Gastrocnemius medialis (tissue), 4 donors: Measurements from ENCODE around the gene TMEM117. TPM values are rescaled to one million over a fixed set of nuclear protein-coding genes. Genes with fewer than 3 reads are reported as not detected.
"Not testable (repeated sequence)": the region's sequence is repeated elsewhere in the genome, so short reads cannot be mapped to it uniquely, and the experiment has no call there.

Source experiments
- ATAC-seq, 2 donors: fragments of 150-250 bp; one replicate each; pipeline ENCODE4 v1.9.1; 2016
- DNase-seq, 2 donors: peaks; one replicate each; pipeline ENCODE4 v3.0.0-alpha.2; 2019
- H3K27ac ChIP-seq, 4 donors: fragments of 200-600 bp; sonication (generic); 1 replicate in 1 of 4; 2 replicates in 3 of 4; pipeline ENCODE4 v1.5.1; 2016 to 2018; ENCODE audit warnings: mild to moderate bottlenecking in 2 of 4, moderate library complexity in 1 of 4
- H3K27me3 ChIP-seq, 3 donors: fragments of 200-600 bp; sonication (generic) in 2 of 3; 1 replicate in 1 of 3; 2 replicates in 2 of 3; pipeline versions ENCODE4 v1.5.1 to v1.6.0; 2016 to 2019; ENCODE audit warnings: mild to moderate bottlenecking in 1 of 3, moderate library complexity in 1 of 3
- H3K36me3 ChIP-seq, 2 donors: fragments of 200-600 bp; sonication (generic) in 1 of 2; one replicate each; pipeline ENCODE4 v1.5.1; 2017 to 2018
- H3K4me1 ChIP-seq, 2 donors: fragments of 200-600 bp; sonication (generic) in 1 of 2; one replicate each; pipeline ENCODE4 v1.5.1; 2016 to 2017; ENCODE audit warnings: mild to moderate bottlenecking in 2 of 2
- H3K4me3 ChIP-seq, 4 donors: fragments of 200-600 bp; sonication (generic) in 3 of 4; 1 replicate in 1 of 4; 2 replicates in 3 of 4; pipeline ENCODE4 v1.5.1; 2016 to 2019; ENCODE audit warnings: mild to moderate bottlenecking in 2 of 4
- H3K9me3 ChIP-seq, 3 donors: fragments of 200-600 bp; sonication (generic) in 2 of 3; 1 replicate in 1 of 3; 2 replicates in 2 of 3; pipeline ENCODE4 v1.5.1; 2016 to 2019
- POLR2A ChIP-seq, 2 donors: fragments of 450-650 bp; IDR thresholded peaks; one replicate each; pipeline ENCODE4 v1.6.1; 2017; ENCODE audit warnings: antibody characterized with exemption in 2 of 2, mild to moderate bottlenecking in 2 of 2, moderate library complexity in 2 of 2
- in situ Hi-C, 4 donors: fragments of 200-750 bp; cut with MboI; loops; one replicate each; pipeline versions ENCODE4 v1.15.0 to v1.8.0; 2017; ENCODE audit warnings: low sequenced_read_pairs in 4 of 4
- intact Hi-C: fragments of 100-400 bp; cut with DNase I; formaldehyde crosslinking; loops from one replicate; pipeline ENCODE4 v1.15.1; 2023; ENCODE audit warnings: low total_unique reads
- total RNA-seq, 4 donors: library from RNA; depleted of rRNA; stranded (reverse); fragments of >200 nt; gene quantifications; one replicate each; pipeline versions ENCODE4 v1.1.0 to v1.2.3, GENCODE V29; 2016
- TF ChIP-seq, protein P1 (sequence below), 5 experiments: fragments of 450-650 bp in 3 of 5; fragments of 200-600 bp in 2 of 5; sonication (generic) in 2 of 5; IDR thresholded peaks in 4 of 5; conservative IDR thresholded peaks in 1 of 5; 1 replicate in 4 of 5; 2 replicates in 1 of 5; pipeline ENCODE4 v1.5.1; 2016 to 2019; ENCODE audit warnings: antibody characterized with exemption in 5 of 5, mild to moderate bottlenecking in 3 of 5, moderate library complexity in 3 of 5

The TMEM117 gene
- total RNA-seq, 4 donors from 2014 or later = 3.5 to 19.4 (median 6.1) TPM

DNA sequence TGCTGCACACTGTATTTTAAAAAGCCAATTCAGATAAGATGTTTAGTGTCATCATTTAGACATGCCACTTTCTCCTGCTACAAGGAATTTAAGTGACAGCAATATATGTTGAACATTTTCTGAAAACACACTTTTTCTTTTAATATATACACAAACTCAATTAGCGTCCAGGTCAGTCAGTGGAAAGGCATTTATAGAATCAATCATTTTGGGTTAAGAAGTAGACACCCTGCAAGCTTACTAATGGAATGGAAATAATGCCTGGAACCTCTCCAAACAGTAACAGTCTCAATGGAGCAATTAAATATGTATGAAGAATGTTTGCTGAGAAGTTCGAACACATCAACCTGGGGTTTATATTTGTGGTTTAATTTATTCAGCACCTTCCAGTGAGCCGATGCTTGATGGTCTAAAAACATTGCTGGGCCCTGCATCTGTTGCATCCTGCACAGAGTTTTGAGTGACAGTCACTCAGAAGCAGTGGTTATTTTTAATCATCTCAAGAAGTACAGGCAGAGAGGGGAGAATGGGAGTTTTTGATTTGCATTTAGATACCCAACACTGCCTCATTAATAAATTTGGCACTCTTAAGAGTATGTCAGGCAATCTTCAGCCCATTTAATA is 410.7 kb downstream of the TMEM117 start:
- Histone ChIP-seq H3K9me3 (no peaks in the 10 kb centered on the region), H3K27me3 (no peaks in the 10 kb centered on the region), H3K4me1 (no peaks in the 10 kb centered on the region), H3K27ac (no peak overlapping the region), H3K36me3 (no peaks in the 10 kb centered on the region), H3K4me3 (no peak overlapping the region)
- in situ Hi-C loops (no loop called here), intact Hi-C loops (no loop called here)
- ATAC-seq (no peak), DNase-seq (no peak)
- TF ChIP-seq, protein P1, sequence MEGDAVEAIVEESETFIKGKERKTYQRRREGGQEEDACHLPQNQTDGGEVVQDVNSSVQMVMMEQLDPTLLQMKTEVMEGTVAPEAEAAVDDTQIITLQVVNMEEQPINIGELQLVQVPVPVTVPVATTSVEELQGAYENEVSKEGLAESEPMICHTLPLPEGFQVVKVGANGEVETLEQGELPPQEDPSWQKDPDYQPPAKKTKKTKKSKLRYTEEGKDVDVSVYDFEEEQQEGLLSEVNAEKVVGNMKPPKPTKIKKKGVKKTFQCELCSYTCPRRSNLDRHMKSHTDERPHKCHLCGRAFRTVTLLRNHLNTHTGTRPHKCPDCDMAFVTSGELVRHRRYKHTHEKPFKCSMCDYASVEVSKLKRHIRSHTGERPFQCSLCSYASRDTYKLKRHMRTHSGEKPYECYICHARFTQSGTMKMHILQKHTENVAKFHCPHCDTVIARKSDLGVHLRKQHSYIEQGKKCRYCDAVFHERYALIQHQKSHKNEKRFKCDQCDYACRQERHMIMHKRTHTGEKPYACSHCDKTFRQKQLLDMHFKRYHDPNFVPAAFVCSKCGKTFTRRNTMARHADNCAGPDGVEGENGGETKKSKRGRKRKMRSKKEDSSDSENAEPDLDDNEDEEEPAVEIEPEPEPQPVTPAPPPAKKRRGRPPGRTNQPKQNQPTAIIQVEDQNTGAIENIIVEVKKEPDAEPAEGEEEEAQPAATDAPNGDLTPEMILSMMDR (IDR thresholded peaks at IDR 0.05 in 4 of 5, conservative IDR thresholded peaks at IDR 0.05 in 1 of 5) = no peak
- no peak for TF ChIP-seq POLR2A (IDR thresholded peaks at IDR 0.05)

DNA sequence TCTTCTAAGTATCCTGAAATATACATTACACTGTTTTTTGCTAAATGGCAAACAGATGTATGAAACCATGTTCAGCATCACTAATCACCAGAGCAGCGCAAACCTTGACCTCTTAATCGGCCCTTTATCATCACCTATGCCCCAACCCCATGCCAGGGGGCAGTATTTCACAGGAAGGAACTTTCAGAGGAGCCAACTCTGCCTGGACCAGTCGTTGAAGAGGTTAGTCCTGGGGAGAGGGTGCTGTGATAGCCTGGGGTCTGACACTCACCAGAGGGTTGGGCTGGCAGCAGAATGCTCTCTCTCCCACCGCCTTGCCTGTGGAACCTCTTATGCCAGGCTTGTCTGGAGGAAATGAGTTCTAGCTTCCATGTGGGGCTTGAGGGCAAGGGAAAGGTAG is 411.7 kb downstream of the TMEM117 start:
- no peak overlapping the region for H3K4me3 ChIP-seq
- no peaks in the 10 kb centered on the region for H3K27me3 ChIP-seq
- no peaks in the 10 kb centered on the region for H3K9me3 ChIP-seq
- DNase-seq (no peak), ATAC-seq (no peak)
- intact Hi-C loops = no loop called here
- in situ Hi-C loops = no loop called here
- H3K27ac ChIP-seq = no peak overlapping the region
- H3K4me1 ChIP-seq = no peaks in the 10 kb centered on the region
- no peak for TF ChIP-seq POLR2A (IDR thresholded peaks at IDR 0.05)
- TF ChIP-seq, protein P1 (IDR thresholded peaks at IDR 0.05 in 4 of 5, conservative IDR thresholded peaks at IDR 0.05 in 1 of 5) = no peak
- H3K36me3 ChIP-seq = no peaks in the 10 kb centered on the region

DNA sequence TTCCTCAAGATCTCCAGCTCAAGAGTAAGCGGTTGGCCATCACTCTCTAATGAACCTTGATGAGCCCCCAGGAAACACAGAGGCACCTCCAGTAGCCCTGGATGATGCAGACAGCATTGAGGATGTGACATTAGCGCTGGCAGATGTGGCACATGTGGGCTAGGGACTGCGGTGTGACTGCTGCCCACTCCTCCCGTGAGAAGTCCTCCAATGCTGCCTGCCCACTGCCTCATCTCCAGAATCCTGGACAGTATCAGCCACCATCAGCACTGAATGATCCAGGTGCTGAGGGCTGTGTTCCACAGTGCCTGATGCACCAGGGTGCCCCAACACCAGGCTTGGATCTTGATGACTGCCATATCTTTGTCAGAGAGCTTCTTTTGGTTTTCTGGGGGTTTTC is 412.6 kb downstream of the TMEM117 start:
- ATAC-seq (no peak), DNase-seq (no peak)
- no peaks in the 10 kb centered on the region for H3K27me3 ChIP-seq
- no peaks in the 10 kb centered on the region for H3K4me1 ChIP-seq
- intact Hi-C loops = no loop called here
- in situ Hi-C loops = no loop called here
- no peaks in the 10 kb centered on the region for H3K36me3 ChIP-seq
- H3K27ac ChIP-seq = no peak overlapping the region
- no peak for TF ChIP-seq POLR2A (IDR thresholded peaks at IDR 0.05)
- no peaks in the 10 kb centered on the region for H3K9me3 ChIP-seq
- no peak overlapping the region for H3K4me3 ChIP-seq

DNA sequence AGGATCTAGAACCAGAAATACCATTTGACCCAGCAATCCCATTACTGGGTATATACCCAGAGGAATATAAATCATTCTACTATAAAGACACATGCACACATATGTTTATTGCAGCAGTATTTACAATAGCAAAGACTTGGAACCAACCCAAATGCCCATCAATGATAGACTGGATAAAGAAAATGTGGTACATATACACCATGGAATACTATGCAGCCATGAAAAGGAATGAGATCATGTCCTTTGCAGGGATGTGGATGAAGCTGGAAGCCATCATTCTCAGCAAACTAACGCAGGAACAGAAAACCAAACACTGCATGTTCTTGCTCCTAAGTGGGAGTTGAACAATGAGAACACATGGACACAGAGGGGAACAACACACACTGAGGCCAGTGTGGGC is 414.6 kb downstream of the TMEM117 start:
- H3K27ac ChIP-seq, ATAC-seq, intact Hi-C loops, in situ Hi-C loops, DNase-seq, H3K4me1 ChIP-seq, H3K4me3 ChIP-seq, H3K9me3 ChIP-seq, H3K36me3 ChIP-seq, H3K27me3 ChIP-seq: not testable (repeated sequence)

DNA sequence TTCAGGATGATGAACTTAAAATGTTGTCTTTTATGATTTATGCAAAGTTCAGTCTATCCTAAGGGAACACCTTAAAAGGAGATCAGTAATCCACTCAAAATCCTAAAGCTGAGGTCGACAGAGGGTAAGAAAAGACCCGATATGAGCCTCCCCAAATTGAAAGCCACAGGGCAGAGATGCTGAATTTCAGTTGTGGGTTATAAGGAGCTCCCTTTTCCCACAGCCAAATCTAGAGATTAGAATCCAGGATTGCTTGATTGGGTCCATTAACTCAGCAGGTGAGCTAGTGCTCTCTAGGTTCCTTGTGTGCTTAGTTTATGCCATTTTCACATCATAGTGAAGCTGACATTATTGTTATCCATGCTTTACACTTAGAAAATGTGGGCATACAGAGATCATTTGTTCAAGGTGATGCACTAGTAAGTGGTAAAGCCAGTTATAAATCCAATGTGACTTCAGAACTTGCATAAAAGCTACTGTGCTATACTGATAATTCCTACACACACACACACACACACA is 417.5 kb downstream of the TMEM117 start:
- Histone ChIP-seq H3K9me3 (no peaks in the 10 kb centered on the region), H3K27me3 (no peaks in the 10 kb centered on the region), H3K27ac (no peak overlapping the region), H3K36me3 (no peaks in the 10 kb centered on the region), H3K4me1 (no peaks in the 10 kb centered on the region), H3K4me3 (no peak overlapping the region)
- ATAC-seq = no peak
- intact Hi-C loops = no loop called here
- in situ Hi-C loops = no loop called here
- TF ChIP-seq, protein P1 (IDR thresholded peaks at IDR 0.05 in 4 of 5, conservative IDR thresholded peaks at IDR 0.05 in 1 of 5) = no peak
- TF ChIP-seq POLR2A (IDR thresholded peaks at IDR 0.05) = no peak
- no peak for DNase-seq

DNA sequence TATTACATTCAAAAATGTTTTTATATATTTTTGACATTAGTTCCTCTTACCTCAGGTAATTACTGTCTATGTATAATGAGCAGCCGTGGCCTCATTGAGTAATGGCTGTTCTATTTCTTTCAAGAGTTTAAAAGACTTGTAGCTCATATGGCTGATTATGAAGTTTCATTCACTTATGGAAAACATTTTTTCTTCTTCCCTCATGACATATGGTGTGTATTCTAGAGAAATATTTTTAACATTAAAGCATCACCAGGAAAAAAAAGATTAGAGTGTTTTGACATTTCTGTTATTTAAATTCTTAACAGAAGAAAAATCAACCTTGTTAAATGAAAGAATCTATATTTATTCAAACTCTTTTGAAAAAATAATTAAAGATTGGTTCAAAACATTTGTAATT is 422.4 kb downstream of the TMEM117 start:
- Histone ChIP-seq H3K36me3 (no peaks in the 10 kb centered on the region), H3K9me3 (no peaks in the 10 kb centered on the region), H3K4me1 (no peaks in the 10 kb centered on the region), H3K27ac (no peak overlapping the region), H3K4me3 (no peak overlapping the region), H3K27me3 (no peaks in the 10 kb centered on the region)
- TF ChIP-seq, protein P1 (IDR thresholded peaks at IDR 0.05 in 4 of 5, conservative IDR thresholded peaks at IDR 0.05 in 1 of 5) = no peak
- TF ChIP-seq POLR2A (IDR thresholded peaks at IDR 0.05) = no peak
- in situ Hi-C loops (no loop called here), intact Hi-C loops (no loop called here)
- no peak for DNase-seq
- ATAC-seq = no peak
